Pons (tissue), 1 donor: ENCODE data around the gene SART3.
"Not testable (repeated sequence)": the region's sequence is repeated elsewhere in the genome, so short reads cannot be mapped to it uniquely, and the experiment has no call there.

Source experiments
- DNase-seq: peaks from one replicate; pipeline ENCODE4 v3.0.0-alpha.2; 2016; ENCODE audit warnings: low spot score

Gene SART3

DNA sequence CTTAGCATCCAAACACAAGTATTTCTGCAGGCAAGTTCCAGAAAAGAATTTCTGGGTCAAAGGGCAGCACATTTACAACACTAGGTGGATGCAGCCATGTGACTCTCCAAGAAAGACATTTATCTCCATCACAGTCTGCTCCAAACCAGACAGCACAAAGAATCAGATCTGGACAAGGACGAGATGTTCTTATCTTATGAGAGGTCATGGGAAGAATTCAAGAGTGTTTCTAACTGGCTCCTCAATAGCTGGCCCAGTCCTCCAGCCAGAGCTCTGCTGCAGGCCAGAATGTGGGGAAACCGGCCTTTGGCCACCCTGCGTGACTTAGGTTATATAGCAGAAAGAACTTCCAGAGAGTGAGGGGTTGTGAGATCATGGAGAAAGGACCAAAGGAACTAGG is 19.6 kb upstream of the SART3 start:
- no peak for DNase-seq

DNA sequence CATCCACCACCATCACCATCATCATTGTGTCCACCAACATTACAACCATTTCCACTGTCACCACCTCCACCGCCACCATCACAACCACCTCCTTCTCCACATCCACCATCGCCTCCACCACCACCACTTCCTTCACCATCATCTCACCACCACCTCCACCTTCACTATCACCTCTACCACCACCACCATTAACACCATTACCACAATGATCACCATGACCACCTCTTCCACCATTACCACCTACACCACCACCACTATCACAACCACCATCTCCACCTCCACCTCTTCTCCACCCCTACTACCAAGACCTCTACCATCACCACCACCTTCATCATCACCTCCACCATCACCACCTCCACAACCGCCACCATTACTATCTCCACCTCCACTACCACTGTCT is 17.8 kb upstream of the SART3 start:
- no peak for DNase-seq

DNA sequence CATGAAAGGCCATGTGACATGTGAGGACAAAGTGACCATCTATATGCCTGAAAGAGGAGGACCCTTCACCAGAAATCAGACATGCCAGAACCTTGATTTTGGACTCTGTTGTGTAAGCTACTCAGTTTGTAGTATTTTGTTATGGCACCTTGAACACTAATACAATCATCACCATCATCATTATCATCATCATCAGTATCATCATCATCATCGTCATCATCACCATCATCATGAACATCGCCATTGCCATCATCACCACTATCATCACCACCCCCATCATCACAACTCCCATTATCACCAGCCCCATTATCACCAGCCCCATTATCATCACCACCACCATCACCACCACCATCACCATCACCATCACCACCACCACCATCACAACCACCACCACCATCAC is 17.3 kb upstream of the SART3 start:
- DNase-seq: no peak

DNA sequence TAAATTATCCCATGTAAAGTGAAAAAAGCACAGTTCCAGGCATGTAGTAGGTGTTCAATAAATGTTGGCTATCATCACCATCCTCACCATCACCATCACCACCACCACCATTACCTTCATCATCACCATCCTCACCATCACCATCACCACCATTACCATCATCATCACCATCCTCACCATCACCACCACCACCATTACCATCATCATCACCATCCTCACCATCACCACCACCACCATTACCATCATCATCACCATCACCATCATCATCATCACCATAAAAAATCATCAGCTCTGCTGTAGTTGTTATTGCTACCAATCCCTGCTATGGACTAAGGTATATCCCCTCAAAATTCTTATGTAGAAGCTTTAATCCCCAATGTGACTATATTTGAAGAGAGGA is 16.5 kb upstream of the SART3 start:
- no peak for DNase-seq

DNA sequence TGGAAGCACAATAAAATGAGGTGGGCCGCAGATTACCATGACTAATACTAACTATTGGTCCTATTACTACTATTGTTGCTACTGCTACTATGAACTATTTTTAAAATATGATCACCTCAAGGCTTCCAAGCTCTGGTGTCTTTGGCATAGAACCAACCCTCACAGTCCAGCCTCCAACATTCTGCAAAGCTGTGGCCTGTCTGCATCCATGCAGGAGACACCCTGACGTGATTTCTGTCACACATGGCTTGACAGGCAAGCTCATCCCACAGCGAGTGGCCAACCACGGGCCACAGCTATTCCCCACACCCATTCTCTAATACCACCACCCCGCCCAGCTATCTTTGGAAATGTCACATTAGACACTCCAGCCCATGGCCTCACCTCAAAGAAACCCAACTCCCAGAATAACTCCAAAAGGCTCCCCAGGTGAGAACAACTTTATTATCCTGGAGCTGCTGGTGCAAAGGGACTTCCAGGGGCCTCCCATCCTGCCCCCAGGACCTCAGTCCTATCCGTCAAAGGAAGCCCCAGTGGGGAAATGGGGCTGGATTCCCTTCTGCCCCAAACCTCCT is 15.8 kb upstream of the SART3 start:
- DNase-seq: no peak

DNA sequence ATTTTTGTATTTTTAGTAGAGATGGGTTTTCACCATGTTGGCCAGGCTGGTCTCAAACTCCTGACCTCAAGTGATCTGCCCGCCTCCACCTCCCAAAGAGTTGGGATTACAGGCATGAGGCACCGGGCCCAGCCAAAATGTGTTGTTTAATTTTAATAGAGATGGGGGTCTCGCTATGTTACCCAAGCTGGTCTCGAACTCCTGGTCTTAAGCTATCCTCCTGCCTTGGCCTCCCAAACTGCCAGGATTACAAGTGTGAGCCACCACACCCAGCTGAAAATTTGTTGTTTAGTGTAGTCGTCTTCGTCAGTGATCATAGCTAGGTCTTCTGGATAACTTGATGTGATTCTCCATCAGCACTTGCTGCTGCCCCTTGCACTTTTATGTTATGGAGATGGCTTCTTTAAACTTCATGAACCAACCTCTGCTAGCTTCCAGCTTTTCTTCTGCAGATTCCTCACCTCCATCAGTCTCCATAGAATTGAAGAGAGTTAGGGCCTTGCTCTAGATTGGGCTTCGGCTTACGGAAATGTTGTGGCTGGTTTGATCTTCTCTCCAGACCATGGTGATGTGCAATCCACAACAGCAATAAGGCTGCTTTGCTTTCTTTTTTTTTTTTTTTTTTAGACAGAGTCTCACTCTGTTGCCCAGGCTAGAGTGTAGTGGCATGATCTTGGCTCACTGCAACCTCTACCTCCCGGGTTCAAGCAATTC is 14.4 kb upstream of the SART3 start:
- no peak for DNase-seq

DNA sequence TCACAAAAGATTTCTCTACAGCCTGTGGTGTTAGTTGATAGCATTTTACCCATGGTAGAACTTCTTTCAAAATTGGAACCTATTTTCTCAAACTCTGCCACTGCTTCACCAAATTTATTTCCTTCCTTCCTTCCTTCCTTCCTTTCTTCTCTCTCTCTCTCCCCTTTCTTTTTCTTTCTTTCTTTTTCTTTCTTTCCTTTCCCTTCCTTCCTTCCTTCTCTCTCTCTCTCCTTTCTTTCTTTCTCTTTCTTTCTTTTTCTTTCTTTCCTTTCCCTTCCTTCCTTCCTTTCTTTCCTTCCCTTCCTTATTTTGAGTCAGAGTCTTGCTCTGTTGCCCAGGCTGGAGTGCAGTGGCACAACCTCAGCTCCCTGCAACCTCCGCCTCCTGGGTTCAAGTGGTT is 13.3 kb upstream of the SART3 start:
- DNase-seq: not testable (repeated sequence)

DNA sequence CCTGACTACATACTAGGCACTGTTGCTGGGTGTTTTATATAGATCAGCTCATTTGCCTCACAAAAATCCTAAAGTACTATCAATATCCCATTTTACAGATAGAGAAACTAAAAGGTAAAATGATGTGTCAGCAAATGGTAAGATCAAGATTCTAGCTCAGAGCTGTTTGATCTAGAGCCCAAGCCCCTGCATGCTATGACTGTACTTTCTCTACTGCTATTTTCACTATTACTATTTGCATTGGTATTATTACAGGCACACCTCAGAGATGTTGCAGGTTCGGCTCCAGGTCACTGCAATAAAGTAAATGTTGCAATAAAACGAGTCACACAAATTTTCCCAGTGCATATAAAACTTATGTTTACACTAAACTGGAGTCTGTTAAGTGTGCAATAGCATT is 12.3 kb upstream of the SART3 start:
- no peak for DNase-seq

DNA sequence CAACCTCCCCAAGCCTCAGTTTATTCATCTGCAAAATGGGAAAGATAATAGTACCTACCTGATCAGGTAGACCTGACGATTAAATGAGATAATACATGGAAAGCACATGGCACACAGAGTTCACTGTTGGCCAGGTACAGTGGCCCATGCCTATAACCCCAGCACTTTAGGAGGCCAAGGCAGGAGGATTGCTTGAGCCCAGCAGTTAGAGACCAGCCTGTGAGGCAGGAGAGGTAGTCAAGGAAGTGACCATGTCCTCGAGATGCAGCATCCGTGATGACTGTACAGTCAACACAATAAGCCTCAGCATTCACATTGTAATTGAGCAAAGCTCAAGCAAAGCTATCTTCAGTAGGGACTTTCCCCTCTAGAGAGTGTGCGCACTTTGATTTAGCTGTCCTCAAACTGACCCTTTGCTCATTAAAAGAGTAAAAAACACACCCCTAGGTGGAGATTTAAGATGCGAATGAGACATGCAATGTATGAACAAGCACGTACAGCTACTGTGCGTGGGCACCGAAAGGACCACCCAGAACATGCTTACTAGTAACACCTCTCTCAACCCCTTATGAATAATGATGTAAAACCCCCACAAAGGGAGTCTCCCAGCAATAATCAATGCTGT is 11.3 kb upstream of the SART3 start:
- no peak for DNase-seq

DNA sequence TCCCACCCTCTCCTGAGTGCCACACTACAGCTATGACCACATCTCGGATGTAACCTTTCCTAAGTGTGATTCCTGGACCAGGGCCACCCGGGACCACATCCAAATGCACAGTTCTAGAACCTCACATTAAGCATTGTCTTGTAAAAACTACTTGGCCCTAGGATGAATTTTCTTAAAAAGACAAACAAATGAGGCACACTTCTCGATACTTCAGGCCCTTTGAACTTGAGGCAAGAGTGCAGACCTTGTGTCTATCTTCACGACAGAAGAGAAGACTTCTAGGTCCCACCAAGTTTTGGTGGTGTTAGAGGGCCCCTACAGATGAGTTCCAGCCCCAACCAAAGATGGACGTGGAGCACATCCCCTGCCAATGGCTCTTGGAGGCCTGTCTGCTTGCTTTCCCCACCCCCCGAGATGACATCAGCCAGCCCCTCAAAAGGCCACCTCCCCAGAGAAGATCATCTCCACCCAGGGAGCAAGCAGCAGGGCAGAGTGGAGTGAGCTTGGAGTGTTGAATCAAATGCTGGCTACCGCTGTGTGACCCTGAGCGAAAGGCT is 10.7 kb upstream of the SART3 start:
- no peak for DNase-seq

DNA sequence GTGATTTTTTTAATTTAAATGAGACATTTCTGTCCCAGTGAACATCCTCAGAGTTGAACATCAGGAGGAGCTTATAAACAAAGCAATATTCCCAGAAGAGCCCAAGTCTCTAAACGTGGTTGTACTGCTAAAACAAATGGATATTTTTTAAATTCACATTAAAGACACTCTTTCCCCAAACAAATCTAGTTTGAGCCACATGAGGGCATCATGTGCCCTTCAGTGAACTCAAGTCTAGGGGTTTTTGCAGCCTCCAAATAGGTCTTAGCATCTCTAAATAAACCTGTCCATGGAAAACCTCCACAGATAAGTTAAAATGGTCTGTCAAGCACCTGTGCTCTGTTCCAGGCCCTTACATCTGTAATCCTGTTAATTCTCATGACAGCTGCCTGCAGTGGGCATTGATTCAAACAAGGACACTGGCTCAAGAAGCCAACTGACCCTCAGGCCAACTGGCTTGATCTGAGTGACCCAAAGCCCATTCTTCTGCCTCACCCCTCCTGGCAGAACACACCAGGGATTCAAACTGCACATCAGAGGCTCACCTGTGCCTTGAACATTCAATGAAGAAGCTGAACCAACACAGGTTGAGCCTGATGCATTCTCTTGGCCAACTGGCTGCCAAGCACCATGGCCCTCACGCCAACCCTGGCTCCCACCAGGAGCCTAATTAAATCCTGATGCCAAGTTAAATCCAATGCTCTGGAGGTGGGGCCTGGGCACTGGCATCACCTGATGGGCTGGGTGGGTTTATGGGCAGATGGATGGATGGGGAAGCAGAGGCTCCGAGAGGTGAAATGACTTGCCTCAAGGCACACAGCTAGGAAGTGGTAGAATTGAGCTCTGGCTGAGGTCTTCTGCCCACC is 10.0 kb upstream of the SART3 start:
- DNase-seq: peak; percentile 64

DNA sequence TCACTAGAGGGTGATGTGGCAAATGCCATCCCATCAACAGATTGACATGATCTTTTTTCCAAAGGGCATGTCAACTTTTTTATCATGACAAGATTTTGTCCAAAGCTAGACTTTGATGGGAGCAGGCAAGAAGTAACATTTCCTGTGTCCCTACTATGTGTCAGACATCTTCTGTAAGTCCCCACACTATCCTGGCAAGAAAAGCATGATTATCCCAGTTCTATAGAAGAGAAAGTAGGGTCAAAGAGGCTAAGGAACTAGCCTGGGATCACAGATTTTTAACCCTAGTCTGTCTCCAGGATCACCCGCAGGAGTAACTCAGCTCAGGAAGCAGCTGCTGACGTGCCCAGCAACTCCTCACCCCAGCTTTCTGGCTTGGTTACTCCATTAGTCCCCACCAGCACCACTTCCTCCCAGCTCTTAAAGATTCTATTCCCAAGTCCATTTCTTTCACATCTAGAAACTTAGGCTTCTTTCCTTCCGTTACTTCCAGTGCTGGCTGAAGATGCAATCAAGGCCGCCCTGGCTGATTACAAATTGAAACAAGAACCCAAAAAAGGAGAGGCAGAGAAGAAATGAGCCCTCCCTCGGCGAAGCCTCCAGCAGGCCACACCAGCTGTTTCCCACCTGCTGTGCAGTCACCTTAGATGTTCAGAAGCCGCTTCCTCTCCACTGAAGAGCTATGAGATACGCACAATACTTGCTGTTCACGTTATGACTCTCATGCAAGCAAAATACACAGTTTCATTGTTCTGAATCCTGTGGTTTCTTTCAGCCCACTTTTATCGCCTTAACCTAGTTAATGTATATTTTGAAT is 7.6 kb upstream of the SART3 start:
- no peak for DNase-seq

DNA sequence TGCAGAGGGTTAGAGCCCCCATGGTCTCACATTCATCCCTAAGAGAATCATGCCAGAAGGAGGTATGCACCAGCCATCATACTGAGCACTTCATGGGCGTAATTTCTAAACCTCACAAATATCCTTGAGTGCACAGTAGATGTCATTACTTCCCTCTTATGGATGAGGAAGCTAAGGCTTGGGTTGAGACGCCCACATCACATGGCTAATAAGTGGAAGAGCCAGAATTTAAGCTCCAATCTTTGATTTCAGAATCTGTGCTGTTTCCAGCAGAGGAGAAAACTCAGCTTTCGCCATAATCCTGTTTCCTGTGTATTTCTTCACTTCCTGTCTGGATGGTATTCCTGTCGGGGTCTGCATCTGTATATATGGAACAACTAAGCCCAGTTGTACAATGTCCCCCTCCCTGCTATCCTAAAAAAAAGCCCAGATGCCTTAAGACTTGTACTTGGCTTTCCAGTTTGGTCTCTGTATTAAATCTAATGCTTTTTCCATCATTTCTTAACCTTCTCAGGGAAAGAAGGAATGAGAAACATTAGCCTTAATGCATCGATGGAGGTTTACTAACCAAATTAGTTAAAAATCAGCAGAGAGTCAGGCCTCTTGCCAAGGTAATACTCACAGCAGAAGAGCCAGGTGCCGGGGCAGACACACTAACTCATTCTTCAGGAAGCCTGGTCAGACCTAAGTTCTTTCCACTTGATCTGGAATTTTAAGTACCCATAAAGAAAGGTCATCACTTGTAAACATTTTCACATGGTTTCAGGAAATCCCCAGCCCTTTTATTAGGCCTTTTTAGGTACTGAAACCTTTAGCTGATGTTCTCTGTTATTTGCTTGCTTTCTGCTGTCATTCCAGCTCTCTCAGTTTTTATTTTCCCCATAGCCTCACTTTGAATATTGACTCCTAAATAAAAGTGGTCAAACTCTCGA is 6.7 kb upstream of the SART3 start:
- peak; percentile 61 for DNase-seq

DNA sequence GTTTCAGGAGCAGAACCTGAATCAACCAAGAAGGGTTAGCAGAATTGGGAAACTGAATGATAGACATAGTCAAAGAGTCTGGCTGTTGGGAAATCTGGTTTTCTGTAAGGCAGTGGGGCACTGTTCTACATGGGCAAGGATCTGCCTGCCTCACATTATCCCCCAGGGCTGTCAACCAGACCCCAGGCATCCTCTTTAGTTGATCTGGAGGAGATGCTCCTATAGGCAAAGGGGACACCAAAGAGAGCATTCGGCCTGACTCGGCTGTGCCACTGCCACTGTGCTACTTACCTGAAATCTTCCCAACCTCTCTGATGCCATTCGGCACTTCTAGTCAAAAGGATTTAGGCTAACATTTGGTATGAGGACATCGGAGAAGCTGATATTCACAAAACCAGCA is 5.5 kb upstream of the SART3 start:
- no peak for DNase-seq

DNA sequence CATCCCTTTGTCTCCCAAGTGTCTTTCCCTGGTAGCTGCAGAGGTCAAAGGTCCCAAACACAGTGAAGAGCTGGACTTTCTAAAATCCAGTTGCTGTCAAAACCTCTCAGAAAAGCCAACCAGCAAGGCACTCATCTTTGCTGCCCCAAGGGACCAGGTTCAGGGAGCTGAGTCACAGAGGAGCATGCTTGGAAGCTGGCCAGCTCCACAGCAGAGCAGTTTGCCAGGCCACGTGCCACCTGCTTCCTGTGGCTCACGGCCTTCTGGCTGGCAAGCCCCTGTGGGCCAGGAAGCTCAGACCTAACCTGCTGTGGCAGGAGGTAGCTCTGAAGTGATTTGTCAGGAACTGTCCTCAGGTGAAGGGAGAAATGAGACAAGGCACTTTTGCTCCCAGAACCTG is 5.0 kb upstream of the SART3 start:
- peak; percentile 30 for DNase-seq

DNA sequence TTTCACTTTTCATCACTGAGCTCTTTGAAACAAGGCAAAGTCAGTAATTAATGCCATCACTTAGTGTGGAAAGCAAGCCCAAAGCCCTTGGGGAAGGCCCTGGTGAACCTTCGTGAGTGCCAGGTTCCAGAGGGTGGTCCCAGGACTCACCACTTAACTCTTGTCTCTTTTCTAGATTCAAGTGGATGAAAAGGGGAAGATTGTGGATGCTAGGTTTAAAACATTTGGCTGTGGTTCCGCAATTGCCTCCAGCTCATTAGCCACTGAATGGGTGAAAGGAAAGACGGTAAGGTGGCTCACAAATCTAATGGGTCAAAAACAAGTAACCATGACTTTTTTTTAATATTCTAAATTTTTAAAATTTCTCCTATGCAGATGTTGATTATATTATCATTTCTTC is 4.2 kb upstream of the SART3 start:
- DNase-seq: peak; percentile 36

DNA sequence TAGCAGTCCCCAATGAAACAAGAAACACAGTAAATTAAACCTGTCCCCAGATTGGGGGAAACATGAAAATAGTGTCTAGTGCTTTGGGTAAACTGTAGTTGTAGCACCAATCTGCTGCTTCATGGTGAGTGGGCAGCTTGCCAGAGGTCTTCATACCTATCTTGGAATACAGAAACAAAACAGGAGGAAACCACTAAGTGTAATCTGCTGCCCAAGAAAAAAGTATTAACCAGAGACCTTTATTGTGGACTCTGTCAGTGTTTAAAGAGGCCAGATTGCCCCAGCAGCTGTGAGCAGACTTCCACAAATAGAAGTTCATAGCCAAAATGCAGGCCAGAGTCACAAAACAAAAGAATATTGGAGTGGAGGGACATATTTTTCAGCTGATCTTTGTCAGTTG is 3.8 kb upstream of the SART3 start:
- DNase-seq: no peak

DNA sequence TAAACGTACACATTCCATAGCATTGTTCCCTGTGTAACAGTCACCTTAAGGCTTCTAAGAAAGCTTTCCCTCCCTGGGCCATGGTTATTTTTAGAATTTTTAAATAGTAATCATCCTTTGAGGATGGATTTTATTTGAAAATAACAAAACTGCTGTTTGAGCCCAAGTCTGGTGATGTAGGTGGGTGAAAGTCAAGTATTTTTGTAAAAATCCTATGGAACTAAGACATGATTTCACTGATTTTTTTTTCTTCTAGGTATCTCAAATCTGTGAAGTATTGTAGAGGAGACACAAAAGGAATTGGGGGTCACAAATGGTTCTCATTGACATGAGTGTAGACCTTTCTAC is 2.8 kb upstream of the SART3 start:
- no peak for DNase-seq

DNA sequence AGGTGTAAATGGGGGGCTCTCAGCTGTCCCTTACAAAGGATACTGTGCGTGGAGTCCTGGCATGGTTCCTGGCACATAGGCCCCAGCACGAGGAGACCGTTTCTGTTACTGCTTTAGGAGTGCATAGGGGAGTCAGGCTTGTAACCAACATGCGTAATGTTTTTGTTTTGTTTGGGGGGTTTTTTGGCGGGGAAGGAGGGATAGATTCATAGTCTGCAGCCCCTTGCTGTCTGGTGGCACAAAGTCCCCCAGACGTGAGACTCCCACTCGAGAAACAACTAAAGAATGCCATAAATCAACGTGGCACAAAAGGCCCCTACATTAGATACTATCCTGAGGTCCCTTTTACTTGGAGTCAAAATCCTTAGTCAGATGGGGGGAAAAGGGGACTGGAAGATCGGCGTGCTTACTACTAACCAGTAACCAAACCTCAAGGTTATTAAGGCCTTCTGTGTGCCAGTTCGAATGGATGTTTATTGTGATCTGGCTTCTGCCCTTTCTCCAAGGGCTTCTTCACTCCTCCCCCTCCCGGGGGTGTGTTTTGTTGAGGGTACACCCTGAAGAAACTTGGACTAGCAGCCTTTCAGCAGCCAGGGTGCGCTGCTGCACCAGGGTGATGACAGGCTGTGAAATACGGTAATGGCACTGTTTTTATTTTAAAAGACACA is 2.3 kb upstream of the SART3 start:
- peak; percentile 93 for DNase-seq
